ENCODE data around the gene RNF113A.
"Not testable (repeated sequence)": the region's sequence is repeated elsewhere in the genome, so short reads cannot be mapped to it uniquely, and the experiment has no call there.

DNA sequence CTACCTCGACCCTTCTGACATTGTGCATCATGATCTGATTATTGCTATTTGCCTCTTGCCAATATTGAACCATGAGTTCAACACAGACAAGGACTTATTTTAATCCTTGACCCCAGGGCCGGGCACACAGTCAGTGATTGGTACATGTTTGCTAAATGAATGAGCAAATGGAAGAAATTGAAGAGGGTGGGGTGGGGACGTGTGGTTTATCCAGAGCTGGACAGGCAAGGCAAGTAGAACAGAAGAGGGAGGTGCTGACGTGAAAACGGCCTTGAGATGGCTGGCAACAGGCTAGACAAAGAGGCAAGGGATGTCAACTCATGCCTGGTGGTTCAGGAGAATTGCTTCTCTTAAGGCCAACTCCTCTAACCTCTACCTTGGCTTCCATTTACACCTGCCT is 47.3 kb downstream of the RNF113A start:
- not testable (repeated sequence) for TF ChIP-seq EZH2 (IDR thresholded peaks at IDR 0.05; ENCODE audit: low read depth)
- TF ChIP-seq, protein P1, sequence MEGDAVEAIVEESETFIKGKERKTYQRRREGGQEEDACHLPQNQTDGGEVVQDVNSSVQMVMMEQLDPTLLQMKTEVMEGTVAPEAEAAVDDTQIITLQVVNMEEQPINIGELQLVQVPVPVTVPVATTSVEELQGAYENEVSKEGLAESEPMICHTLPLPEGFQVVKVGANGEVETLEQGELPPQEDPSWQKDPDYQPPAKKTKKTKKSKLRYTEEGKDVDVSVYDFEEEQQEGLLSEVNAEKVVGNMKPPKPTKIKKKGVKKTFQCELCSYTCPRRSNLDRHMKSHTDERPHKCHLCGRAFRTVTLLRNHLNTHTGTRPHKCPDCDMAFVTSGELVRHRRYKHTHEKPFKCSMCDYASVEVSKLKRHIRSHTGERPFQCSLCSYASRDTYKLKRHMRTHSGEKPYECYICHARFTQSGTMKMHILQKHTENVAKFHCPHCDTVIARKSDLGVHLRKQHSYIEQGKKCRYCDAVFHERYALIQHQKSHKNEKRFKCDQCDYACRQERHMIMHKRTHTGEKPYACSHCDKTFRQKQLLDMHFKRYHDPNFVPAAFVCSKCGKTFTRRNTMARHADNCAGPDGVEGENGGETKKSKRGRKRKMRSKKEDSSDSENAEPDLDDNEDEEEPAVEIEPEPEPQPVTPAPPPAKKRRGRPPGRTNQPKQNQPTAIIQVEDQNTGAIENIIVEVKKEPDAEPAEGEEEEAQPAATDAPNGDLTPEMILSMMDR (conservative IDR thresholded peaks at IDR 0.05) = not testable (repeated sequence)

Measured in PC-9 (cell line).